KMS-11 (cell line): ENCODE data around the gene GPHN.

ENCODE experiments used
- H2AFZ ChIP-seq: fragments of 200-600 bp; sonication (generic); 2 replicates; pipeline ENCODE4 v1.6.1; 2016; ENCODE audit warnings: antibody characterized with exemption, mixed run types, low read depth
- H3K27ac ChIP-seq: fragments of 200-600 bp; sonication (generic); 2 replicates; pipeline ENCODE4 v1.6.1; 2016; ENCODE audit warnings: mild to moderate bottlenecking, mixed run types
- H3K27me3 ChIP-seq: fragments of 200-600 bp; sonication (generic); 2 replicates; pipeline ENCODE4 v1.6.1; 2017; ENCODE audit warnings: mild to moderate bottlenecking, low read depth, mixed run types, moderate library complexity; ENCODE audit not compliant: insufficient read depth
- H3K36me3 ChIP-seq: fragments of 200-600 bp; sonication (generic); 2 replicates; pipeline ENCODE4 v1.6.1; 2017; ENCODE audit warnings: mild to moderate bottlenecking, mixed run types; ENCODE audit not compliant: insufficient read depth
- H3K4me1 ChIP-seq: fragments of 200-600 bp; sonication (generic); 2 replicates; pipeline ENCODE4 v1.6.1; 2016; ENCODE audit warnings: mild to moderate bottlenecking, low read depth, mixed run types; ENCODE audit not compliant: poor library complexity, severe bottlenecking
- H3K4me2 ChIP-seq: fragments of 200-600 bp; sonication (generic); 2 replicates; pipeline ENCODE4 v1.7.0; 2016; ENCODE audit warnings: mild to moderate bottlenecking, mixed run types
- H3K4me3 ChIP-seq: fragments of 200-600 bp; sonication (generic); IDR thresholded peaks from 2 replicates; pipeline ENCODE4 v1.6.1; 2017; ENCODE audit warnings: low read depth, low read length, mixed read lengths; ENCODE audit not compliant: insufficient read depth
- H3K79me2 ChIP-seq: fragments of 200-600 bp; sonication (generic); 2 replicates; pipeline ENCODE4 v1.6.1; 2016; ENCODE audit warnings: low read depth, mixed run types; ENCODE audit not compliant: insufficient read depth
- H3K9ac ChIP-seq: fragments of 200-600 bp; sonication (generic); 2 replicates; pipeline ENCODE4 v1.6.1; 2016; ENCODE audit warnings: mild to moderate bottlenecking, mixed run types
- H4K20me1 ChIP-seq: fragments of 200-600 bp; sonication (generic); 2 replicates; pipeline ENCODE4 v1.6.1; 2016; ENCODE audit warnings: mild to moderate bottlenecking, mixed run types; ENCODE audit not compliant: insufficient read depth
- TF ChIP-seq, protein P1 (sequence below): fragments of 200-600 bp; sonication (generic); conservative IDR thresholded peaks from 2 replicates; pipeline ENCODE4 v1.6.1; 2017; ENCODE audit warnings: low read depth, mild to moderate bottlenecking, antibody characterized with exemption, low read length, moderate library complexity, mixed read lengths

The GPHN gene

DNA sequence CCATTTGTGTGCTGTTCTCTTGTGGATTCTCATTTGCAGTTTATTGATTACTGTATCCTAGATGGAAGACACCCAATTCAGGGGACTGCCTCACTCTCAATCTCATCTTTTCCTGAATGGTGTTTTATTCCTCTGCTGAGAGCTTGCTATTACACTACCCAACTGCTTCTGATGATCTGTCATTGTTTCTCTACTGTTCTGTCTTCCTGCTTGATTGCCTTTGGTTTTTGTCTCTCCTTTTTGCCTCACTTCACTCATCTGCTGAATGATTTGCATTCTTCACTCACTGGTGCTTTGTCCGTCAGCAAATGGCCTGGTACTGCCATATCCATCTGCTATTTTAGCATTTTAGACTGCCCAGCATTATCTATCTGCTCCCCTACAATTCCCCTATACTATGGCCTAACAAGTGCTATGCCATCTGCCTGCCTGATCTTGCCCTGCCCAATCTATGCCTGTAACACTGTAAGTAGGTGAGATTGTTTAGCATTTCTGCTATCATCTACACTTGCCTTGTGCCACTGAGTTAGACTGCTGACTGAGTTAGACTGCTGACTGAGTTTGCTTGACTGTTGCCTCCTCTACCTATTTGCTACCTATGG is 335.1 kb downstream of the GPHN start:
- Histone ChIP-seq H4K20me1 (no peaks in the 10 kb centered on the region), H3K79me2 (no peaks in the 10 kb centered on the region), H2AFZ (no peak overlapping the region), H3K9ac (no peak overlapping the region), H3K4me3 (no peak overlapping the region), H3K4me2 (no peak overlapping the region), H3K27me3 (no peaks in the 10 kb centered on the region), H3K36me3 (no peaks in the 10 kb centered on the region), H3K4me1 (no peaks in the 10 kb centered on the region), H3K27ac (no peak overlapping the region)
- TF ChIP-seq, protein P1, sequence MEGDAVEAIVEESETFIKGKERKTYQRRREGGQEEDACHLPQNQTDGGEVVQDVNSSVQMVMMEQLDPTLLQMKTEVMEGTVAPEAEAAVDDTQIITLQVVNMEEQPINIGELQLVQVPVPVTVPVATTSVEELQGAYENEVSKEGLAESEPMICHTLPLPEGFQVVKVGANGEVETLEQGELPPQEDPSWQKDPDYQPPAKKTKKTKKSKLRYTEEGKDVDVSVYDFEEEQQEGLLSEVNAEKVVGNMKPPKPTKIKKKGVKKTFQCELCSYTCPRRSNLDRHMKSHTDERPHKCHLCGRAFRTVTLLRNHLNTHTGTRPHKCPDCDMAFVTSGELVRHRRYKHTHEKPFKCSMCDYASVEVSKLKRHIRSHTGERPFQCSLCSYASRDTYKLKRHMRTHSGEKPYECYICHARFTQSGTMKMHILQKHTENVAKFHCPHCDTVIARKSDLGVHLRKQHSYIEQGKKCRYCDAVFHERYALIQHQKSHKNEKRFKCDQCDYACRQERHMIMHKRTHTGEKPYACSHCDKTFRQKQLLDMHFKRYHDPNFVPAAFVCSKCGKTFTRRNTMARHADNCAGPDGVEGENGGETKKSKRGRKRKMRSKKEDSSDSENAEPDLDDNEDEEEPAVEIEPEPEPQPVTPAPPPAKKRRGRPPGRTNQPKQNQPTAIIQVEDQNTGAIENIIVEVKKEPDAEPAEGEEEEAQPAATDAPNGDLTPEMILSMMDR = no peak

DNA sequence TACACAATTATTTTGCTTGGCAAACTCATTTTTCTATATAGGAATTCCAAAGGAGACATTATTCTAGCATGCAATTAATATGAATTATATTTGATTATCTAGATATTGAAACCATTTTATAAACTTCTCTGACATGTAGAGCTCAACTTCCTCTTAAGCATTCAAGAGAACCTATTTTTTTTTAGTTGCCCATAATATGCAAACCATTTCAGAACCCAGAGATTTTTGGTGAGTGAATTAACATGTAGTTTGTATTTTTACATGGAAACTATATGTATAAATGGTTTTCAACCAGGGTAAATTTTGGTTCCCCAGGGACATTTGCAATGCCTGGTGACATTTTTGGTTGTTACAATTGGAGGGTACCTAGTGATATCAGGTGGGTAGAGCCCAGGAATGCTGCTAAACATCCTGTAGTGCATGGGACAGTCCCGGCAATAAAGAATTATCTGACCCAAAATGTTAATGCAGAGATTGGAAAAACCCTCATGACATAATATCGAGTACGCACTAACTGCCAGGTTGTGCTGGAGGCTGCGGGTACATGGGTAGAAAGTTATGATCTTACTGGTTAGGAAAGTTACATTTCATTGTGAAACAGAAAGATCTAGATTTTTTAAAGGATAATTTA is 342.4 kb downstream of the GPHN start:
- Histone ChIP-seq H2AFZ (no peak overlapping the region), H3K9ac (no peak overlapping the region), H3K79me2 (no peaks in the 10 kb centered on the region), H3K4me1 (no peaks in the 10 kb centered on the region), H3K4me3 (no peak overlapping the region), H3K36me3 (no peaks in the 10 kb centered on the region), H4K20me1 (no peaks in the 10 kb centered on the region), H3K4me2 (no peak overlapping the region), H3K27me3 (no peaks in the 10 kb centered on the region), H3K27ac (no peak overlapping the region)
- TF ChIP-seq, protein P1 = no peak

DNA sequence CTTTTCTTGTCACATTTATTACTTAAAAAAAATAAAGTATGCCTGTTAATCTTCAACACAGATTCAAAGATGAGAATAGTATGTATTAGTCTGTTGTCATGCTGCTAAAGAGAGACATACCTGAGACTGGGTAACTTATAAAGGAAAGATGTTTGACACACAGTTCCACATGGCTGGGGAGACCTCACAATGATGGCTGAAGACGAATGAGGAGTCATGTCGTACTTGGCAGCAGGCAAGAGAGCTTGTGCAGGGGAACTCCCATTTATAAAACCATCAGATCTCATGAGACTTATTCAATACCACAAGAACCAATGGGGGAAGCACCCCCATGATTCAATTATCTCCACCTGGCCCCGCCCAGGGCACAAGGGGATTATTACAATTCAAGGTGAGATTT is 345.4 kb downstream of the GPHN start:
- Histone ChIP-seq H3K27me3 (no peaks in the 10 kb centered on the region), H3K4me2 (no peak overlapping the region)

DNA sequence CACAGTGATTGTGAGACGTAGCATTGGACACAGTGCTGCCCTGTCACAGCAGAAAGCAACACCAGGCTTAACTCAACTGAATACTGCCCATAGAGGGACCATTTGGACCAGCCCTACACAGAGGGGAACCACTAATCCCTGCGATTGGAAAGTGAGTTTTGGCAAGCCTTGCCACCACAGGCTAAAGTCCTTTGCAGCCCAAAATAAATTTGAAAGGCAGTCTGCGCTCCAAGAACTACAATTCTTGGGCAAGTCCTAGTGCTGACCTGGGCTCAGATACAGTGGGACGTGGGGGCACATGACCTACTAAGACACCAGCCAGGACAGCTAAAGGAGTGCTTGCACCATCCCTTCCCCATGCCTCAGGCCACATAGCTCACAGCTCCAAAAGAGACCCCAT is 349.9 kb downstream of the GPHN start:
- Histone ChIP-seq H3K4me2 (no peak overlapping the region), H2AFZ (no peak overlapping the region), H3K79me2 (no peaks in the 10 kb centered on the region), H3K9ac (no peak overlapping the region), H3K36me3 (no peaks in the 10 kb centered on the region), H3K27me3 (no peaks in the 10 kb centered on the region), H4K20me1 (no peaks in the 10 kb centered on the region), H3K4me1 (no peaks in the 10 kb centered on the region), H3K27ac (no peak overlapping the region), H3K4me3 (no peak overlapping the region)
- TF ChIP-seq, protein P1 = no peak

More for the DNA sequence above, 345.4 kb downstream of the GPHN start:
- Histone ChIP-seq H3K36me3 (no peaks in the 10 kb centered on the region), H2AFZ (no peak overlapping the region), H3K4me1 (no peaks in the 10 kb centered on the region), H3K79me2 (no peaks in the 10 kb centered on the region), H3K4me3 (no peak overlapping the region), H3K9ac (no peak overlapping the region), H3K27ac (no peak overlapping the region), H4K20me1 (no peaks in the 10 kb centered on the region)
- TF ChIP-seq, protein P1 = no peak
